HAP-1 (cell line): ENCODE results near the gene LAMB4.
A peak's percentile ranks its signal among the peaks of the same experiment; 100 is the strongest.

Experiments
- DNase-seq, 2 experiments: peaks; one replicate each; pipeline ENCODE4 v3.0.0-alpha.2; 2016 to 2020; ENCODE audit warnings: low spot score in 2 of 2
- H3K27me3 ChIP-seq: fragments of 250-450 bp; sonication (Bioruptor Pico); 2 replicates; pipeline ENCODE4 v1.5.1; 2020; ENCODE audit warnings: low read depth, mild to moderate bottlenecking, moderate library complexity
- H3K36me3 ChIP-seq: fragments of 250-450 bp; sonication (Bioruptor Pico); replicated peaks from 2 replicates; pipeline ENCODE4 v1.5.1; 2020; ENCODE audit warnings: mild to moderate bottlenecking
- H3K4me1 ChIP-seq: fragments of 250-450 bp; sonication (Bioruptor Pico); 2 replicates; pipeline ENCODE4 v1.5.1; 2020; ENCODE audit warnings: mild to moderate bottlenecking
- H3K4me3 ChIP-seq: fragments of 250-450 bp; sonication (Bioruptor Pico); 2 replicates; pipeline ENCODE4 v1.5.1; 2020; ENCODE audit warnings: mild to moderate bottlenecking, moderate library complexity
- H3K9me3 ChIP-seq: fragments of 250-450 bp; sonication (Bioruptor Pico); 2 replicates; pipeline ENCODE4 v1.5.1; 2020; ENCODE audit warnings: mild to moderate bottlenecking, moderate library complexity
- in situ Hi-C: fragments of 300-500 bp; cut with MboI; formaldehyde crosslinking; loops from 3 replicates; pipeline ENCODE4 v1.14.3; 2020; ENCODE audit warnings: low sequenced_read_pairs, inconsistent platforms, mixed read lengths

Gene LAMB4

GRCh38 chr7:108014747-108015682 lies 115.1 kb downstream of the LAMB4 start:
- Histone ChIP-seq H3K4me3 (no peak overlapping the region), H3K4me1 (peaks cover 20% of the 10 kb centered on the region), H3K36me3 (no peaks in the 10 kb centered on the region), H3K9me3 (no peaks in the 10 kb centered on the region), H3K27me3 (no peaks in the 10 kb centered on the region)
- DNase-seq = peak; percentile 71 to 99
- in situ Hi-C loops = no loop called here

GRCh38 chr7:108014215-108014614 lies 115.9 kb downstream of the LAMB4 start:
- no peaks in the 10 kb centered on the region for H3K9me3 ChIP-seq
- in situ Hi-C loops = no loop called here
- DNase-seq = no peak
- H3K4me1 ChIP-seq = peaks cover 20% of the 10 kb centered on the region
- no peaks in the 10 kb centered on the region for H3K27me3 ChIP-seq
- no peak overlapping the region for H3K4me3 ChIP-seq
- no peaks in the 10 kb centered on the region for H3K36me3 ChIP-seq

DNA sequence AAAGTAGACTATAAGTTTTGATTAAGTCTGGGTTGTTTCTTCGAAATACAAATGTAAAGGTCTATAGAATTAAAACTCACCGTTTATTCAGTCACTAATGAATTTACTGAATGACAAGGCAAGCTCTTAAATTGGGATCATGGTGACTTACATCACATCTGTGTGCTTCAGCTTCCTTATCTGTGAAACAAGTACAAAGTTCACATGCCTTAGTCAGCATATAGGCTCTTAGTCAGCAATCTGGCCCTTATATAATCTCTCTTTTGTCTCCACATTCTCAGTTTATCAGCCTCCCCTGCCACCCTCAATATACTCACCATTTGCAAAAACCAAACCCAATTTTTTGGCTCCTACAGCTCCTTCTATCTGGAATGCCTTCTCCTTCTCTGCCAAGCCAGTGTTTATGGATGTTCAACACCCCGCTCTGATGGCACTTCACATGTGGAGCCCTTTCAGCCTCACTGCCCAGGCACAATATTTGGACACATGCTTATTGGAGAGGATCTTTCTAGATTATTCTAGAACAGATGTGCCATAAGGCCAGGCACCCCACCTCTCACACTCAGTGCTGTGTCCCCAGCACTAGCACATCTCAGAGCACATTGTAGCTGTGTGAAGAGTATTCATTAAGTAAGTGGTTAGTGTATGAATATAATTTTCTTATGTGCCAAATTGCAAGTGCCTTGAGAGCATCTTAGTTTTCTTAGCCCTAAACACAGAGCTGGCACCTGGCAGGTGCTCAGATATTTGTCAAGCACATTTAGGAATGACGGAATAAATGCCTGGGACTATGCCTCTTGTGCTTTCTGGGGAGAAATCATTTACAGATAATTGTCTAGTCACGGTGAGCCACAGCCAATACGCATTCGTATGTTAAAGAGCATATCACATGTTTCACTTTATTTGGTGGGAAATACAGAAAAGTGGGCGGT lies 117.4 kb downstream of the LAMB4 start:
- in situ Hi-C loops = no loop called here

GRCh38 chr7:108010377-108010776 lies 119.8 kb downstream of the LAMB4 start:
- Histone ChIP-seq H3K9me3 (no peaks in the 10 kb centered on the region; the same call in 1 of the 2 replicates), H3K4me1 (peaks cover 14% of the 10 kb centered on the region), H3K36me3 (no peaks in the 10 kb centered on the region), H3K27me3 (0 out of 2 replicates have a peak, but pooled peaks cover 3% of the 10 kb centered on the region), H3K4me3 (no peak overlapping the region)
- no peak for DNase-seq
- in situ Hi-C loops = no loop called here

More for the DNA sequence above, 117.4 kb downstream of the LAMB4 start:
- peak in 1 of 2 experiments; percentile 55 for DNase-seq
- Histone ChIP-seq H3K4me3 (no peak overlapping the region), H3K9me3 (no peaks in the 10 kb centered on the region), H3K27me3 (no peaks in the 10 kb centered on the region), H3K4me1 (peaks cover 20% of the 10 kb centered on the region), H3K36me3 (no peaks in the 10 kb centered on the region)

GRCh38 chr7:108009873-108010272 lies 120.3 kb downstream of the LAMB4 start:
- Histone ChIP-seq H3K9me3 (no peaks in the 10 kb centered on the region; the same call in 1 of the 2 replicates), H3K4me3 (no peak overlapping the region), H3K36me3 (no peaks in the 10 kb centered on the region), H3K27me3 (peaks cover 3% of the 10 kb centered on the region; the same call in 1 of the 2 replicates), H3K4me1 (peaks cover 12% of the 10 kb centered on the region)
- DNase-seq = no peak
- in situ Hi-C loops = no loop called here

DNA sequence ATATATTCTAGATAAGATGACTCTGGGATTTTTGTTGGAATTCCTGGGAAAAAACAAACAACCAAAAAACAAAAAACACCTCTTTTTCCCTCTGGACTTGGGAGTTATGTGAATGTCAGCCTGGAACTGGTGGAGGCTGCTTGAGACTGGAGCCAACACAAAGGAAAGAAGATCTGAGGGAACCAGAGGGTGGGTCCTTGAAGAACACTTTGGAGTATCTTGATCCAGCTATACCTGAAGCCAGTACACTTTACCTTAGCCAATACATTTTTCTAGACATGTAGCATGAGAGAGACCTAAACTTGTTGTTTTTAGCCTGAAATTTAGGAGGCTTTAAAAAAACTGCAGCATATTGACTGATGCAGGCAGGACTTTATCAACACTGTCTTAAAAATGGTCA lies 121.3 kb downstream of the LAMB4 start:
- Histone ChIP-seq H3K9me3 (no peaks in the 10 kb centered on the region; the same call in 1 of the 2 replicates), H3K4me3 (no peak overlapping the region), H3K27me3 (peaks cover 3% of the 10 kb centered on the region; the same call in 1 of the 2 replicates), H3K4me1 (peaks cover 17% of the 10 kb centered on the region), H3K36me3 (no peaks in the 10 kb centered on the region)
- in situ Hi-C loops = no loop called here
- DNase-seq = no peak

DNA sequence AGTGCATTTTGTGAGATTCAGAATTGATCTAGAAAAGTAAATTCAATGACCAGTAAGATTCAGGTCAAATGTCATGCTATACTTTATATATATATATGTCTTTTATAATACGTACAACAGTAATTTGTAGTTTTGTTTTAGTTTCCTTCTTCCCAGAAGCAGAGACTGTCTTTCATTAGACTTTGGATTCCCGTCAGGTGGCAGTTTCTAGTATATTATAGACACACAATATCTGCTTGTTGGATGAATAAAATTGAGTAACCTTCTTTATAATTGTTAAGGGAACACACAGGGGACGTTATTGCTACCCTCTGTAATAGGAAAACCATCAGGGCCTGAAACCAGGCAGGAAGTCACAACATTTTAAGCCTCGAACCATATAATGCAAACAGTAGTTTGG lies 121.9 kb downstream of the LAMB4 start:
- Histone ChIP-seq H3K9me3 (no peaks in the 10 kb centered on the region; the same call in 1 of the 2 replicates), H3K4me3 (no peak overlapping the region), H3K36me3 (no peaks in the 10 kb centered on the region), H3K27me3 (peaks cover 7% of the 10 kb centered on the region), H3K4me1 (peaks cover 13% of the 10 kb centered on the region)
- no peak for DNase-seq
- in situ Hi-C loops = no loop called here

DNA sequence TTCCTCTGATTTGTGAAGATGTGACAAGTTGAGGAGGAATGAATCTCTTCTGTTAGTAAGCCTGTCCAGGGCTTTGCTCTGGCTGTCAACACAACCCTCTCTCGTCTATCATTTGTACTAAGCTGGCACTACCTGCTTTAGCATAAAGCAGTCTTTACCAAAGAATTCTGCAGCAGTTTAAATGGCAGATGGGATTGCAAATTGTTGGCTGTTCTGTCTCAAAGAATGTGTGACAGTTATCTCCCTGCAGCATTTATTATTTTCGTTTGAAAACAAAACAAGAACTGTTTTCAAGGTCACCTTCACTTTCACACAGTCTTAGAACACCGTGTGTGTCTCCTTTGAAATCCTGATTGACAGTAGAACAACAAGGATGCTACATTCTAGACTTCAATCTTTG lies 122.4 kb downstream of the LAMB4 start:
- Histone ChIP-seq H3K9me3 (no peaks in the 10 kb centered on the region; the same call in 1 of the 2 replicates), H3K27me3 (peaks cover 9% of the 10 kb centered on the region), H3K4me3 (no peak overlapping the region), H3K4me1 (peaks cover 8% of the 10 kb centered on the region), H3K36me3 (no peaks in the 10 kb centered on the region)
- DNase-seq = no peak
- in situ Hi-C loops = no loop called here

- Histone ChIP-seq H3K36me3 (no peaks in the 10 kb centered on the region), H3K4me3 (no peak overlapping the region), H3K4me1 (peaks cover 4% of the 10 kb centered on the region), H3K9me3 (no peaks in the 10 kb centered on the region; the same call in 1 of the 2 replicates), H3K27me3 (peaks cover 9% of the 10 kb centered on the region)
- in situ Hi-C loops = no loop called here
- DNase-seq = no peak
Observed at GRCh38 chr7:108007261-108007660, 122.9 kb downstream of the LAMB4 start.

- Histone ChIP-seq H3K27me3 (peaks cover 9% of the 10 kb centered on the region), H3K4me3 (no peak overlapping the region)
- no peak for DNase-seq
Observed at GRCh38 chr7:108004220-108005142, 125.7 kb downstream of the LAMB4 start.

DNA sequence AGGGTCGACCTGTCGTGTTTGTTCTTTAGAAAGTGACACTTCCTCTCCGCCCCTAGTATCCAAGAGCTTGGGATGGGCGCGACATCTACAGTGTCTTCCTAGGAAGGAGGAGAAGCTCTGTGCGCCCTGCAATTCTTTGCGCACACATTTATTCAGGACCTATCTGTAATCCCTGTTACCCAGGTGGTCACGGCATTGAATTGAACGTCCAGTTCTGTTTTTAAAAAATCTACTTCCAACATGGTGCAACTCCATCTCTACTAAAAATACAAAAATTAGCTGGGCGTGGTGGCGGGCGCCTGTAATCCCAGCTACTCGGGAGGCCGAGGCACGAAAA lies 126.6 kb downstream of the LAMB4 start:
- peaks cover 9% of the 10 kb centered on the region for H3K27me3 ChIP-seq

More at GRCh38 chr7:108004220-108005142, 125.7 kb downstream of the LAMB4 start:
- peaks cover 14% of the 10 kb centered on the region for H3K4me1 ChIP-seq
- in situ Hi-C loops = no loop called here
- H3K36me3 ChIP-seq = peaks cover 6% of the 10 kb centered on the region; the same call in 1 of the 2 replicates
- no peaks in the 10 kb centered on the region; the same call in 1 of the 2 replicates for H3K9me3 ChIP-seq

DNA sequence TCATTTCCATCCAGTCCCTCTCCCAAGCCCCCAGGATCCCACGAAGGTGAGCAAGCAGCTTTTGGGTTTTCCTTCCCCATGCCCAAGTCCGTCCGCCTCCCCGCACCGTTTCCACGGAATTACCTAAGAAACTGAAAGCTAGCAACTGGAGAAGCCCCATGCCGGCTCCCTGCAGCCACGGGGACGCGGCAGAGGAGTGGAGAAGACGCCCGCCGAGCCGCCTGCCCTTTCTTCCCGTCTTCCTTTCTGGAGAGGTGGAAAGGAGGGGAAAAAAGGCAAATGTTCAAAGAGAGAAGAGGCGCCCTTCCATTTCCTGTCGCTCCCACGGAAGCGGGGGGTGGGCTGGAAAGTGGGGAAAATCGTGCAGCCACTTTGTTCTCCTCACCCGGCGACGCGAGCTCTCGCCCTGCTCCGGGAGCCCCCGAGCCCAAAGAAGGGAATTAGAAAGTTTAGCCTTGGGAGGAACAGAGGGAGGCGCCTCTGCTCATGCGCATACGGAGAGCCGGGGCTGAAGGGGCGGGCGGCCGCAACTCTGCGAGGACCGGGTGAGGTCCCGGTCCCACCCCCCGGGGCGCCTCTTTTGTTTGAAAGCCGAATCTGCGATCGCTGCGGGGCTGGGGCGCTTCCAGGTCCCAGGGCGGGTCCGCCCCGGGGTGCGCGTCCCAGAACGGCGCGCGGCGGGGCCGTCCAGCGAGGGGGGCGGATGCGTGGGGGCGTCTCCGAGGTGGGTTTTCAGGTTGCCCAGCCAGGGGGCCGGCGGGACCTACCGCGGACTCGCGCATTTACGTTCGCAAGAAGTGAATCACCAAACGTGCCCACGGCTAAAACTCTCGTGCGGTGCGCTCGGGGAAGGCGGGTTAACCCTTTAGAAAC lies 127.2 kb downstream of the LAMB4 start, which contains the start of gene LAMB1:
Gene LAMB1 (minus strand): TSS at position 436 of the 873 bp plus-strand sequence. CDS start 276 bp downstream, at position 160.
- peaks cover 9% of the 10 kb centered on the region for H3K27me3 ChIP-seq
- H3K4me1 ChIP-seq = peaks cover 14% of the 10 kb centered on the region
- H3K4me3 ChIP-seq = peak within 1 kb of the TSS; percentile 63
- peaks cover 10% of the 10 kb centered on the region for H3K36me3 ChIP-seq
- in situ Hi-C loops = no loop called here
- H3K9me3 ChIP-seq = no peaks in the 10 kb centered on the region; the same call in 1 of the 2 replicates
- peak; percentile 77 to 88 for DNase-seq

More for the DNA sequence above, 126.6 kb downstream of the LAMB4 start:
- Histone ChIP-seq H3K4me1 (peaks cover 14% of the 10 kb centered on the region), H3K36me3 (peaks cover 6% of the 10 kb centered on the region; the same call in 1 of the 2 replicates), H3K9me3 (no peaks in the 10 kb centered on the region; the same call in 1 of the 2 replicates), H3K4me3 (peak overlapping the region; percentile 63)
- in situ Hi-C loops = no loop called here
- no peak for DNase-seq
